Thyroid gland (tissue), 4 donors: ENCODE measurements around the gene ERG28. TPM values are rescaled to one million over a fixed set of nuclear protein-coding genes. Genes with fewer than 3 reads are reported as not detected.

Experiments
- DNase-seq, 2 donors: peaks; one replicate each; pipeline ENCODE4 v3.0.0-alpha.2; 2019
- H3K27ac ChIP-seq, 3 donors: fragments of 200-600 bp; sonication (generic); 1 replicate in 2 of 3; 2 replicates in 1 of 3; pipeline ENCODE4 v1.5.1; 2016 to 2019; ENCODE audit warnings: mild to moderate bottlenecking in 1 of 3, moderate library complexity in 1 of 3
- H3K27me3 ChIP-seq: fragments of 200-600 bp; sonication (generic); one replicate; pipeline ENCODE4 v1.5.1; 2019
- H3K36me3 ChIP-seq, 2 donors: fragments of 200-600 bp; sonication (generic); one replicate each; pipeline ENCODE4 v1.5.1; 2016 to 2019
- H3K4me1 ChIP-seq, 2 donors: fragments of 200-600 bp; sonication (generic); one replicate each; pipeline ENCODE4 v1.5.1; 2017 to 2019
- H3K4me3 ChIP-seq, 3 donors: fragments of 200-600 bp; sonication (generic); replicated peaks in 1 of 3; 1 replicate in 2 of 3; 2 replicates in 1 of 3; pipeline ENCODE4 v1.5.1; 2016; ENCODE audit warnings: mild to moderate bottlenecking in 1 of 3
- H3K9me3 ChIP-seq: fragments of 200-600 bp; sonication (generic); one replicate; pipeline ENCODE4 v1.5.1; 2017
- CTCF ChIP-seq, 6 experiments: fragments of 200-600 bp in 3 of 6; fragments of 450-650 bp in 3 of 6; sonication (generic) in 3 of 6; IDR thresholded peaks; one replicate each; pipeline ENCODE4 v1.5.1; 2016 to 2019; ENCODE audit warnings: antibody characterized with exemption in 6 of 6, mild to moderate bottlenecking in 2 of 6, inconsistent platforms in 1 of 6, moderate library complexity in 1 of 6
- POLR2A ChIP-seq, 2 donors: fragments of 450-650 bp; IDR thresholded peaks; one replicate each; pipeline ENCODE4 v1.6.1; 2017; ENCODE audit warnings: antibody characterized with exemption in 2 of 2, mild to moderate bottlenecking in 2 of 2, moderate library complexity in 1 of 2
- WGBS, 2 donors: methylation state at CpG; one replicate each; pipeline ENCODE4 v1.1.5; 2017; 5-methylcytosine and 5-hydroxymethylcytosine counted together
- intact Hi-C: fragments of 100-400 bp; cut with DNase I; formaldehyde crosslinking; loops from one replicate; pipeline ENCODE4 v1.15.1; 2023
- total RNA-seq, 4 donors: library from RNA; depleted of rRNA; stranded (reverse); fragments of >200 nt; gene quantifications; one replicate each; pipeline ENCODE4 v1.2.3, GENCODE V29; 2016

ERG28 gene
- total RNA-seq, 4 donors from 2014 or later = 12.1 to 17.3 (median 15.0) TPM

DNA sequence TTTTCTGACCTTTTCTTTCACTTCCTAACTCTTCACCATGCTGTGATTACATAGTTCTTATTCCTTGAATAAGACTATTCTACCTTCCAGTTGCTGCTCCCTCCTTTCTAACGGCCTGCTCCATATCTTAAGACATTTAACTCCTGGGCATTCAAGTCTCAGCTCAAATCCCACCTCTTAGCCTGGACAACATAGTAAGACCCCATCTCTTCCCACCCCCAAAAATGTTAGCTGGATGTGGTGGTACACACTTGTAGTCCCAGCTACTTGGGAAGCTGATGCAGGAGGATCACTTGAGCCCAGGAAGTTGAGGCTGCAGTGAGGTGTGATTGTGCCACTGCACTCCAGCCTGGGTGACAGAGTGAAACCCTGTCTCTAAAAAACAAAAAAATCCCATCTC, 10.9 kb downstream of the ERG28 start:
- 96 to 98% methylated on average over 1 of the region's 1 CpG for WGBS, 2 donors
- TF ChIP-seq POLR2A (IDR thresholded peaks at IDR 0.05) (no peak), CTCF (IDR thresholded peaks at IDR 0.05) (no peak)
- Histone ChIP-seq H3K4me3 (no peak overlapping the region), H3K27ac (peak overlapping the region; percentile 3 to 88 (median 80)), H3K36me3 (peaks cover 4 to 11% of the 10 kb centered on the region in 2 donors), H3K27me3 (no peaks in the 10 kb centered on the region), H3K4me1 (peaks cover 44 to 61% of the 10 kb centered on the region in 2 donors), H3K9me3 (no peaks in the 10 kb centered on the region)
- intact Hi-C loops = no loop called here
- DNase-seq = no peak

DNA sequence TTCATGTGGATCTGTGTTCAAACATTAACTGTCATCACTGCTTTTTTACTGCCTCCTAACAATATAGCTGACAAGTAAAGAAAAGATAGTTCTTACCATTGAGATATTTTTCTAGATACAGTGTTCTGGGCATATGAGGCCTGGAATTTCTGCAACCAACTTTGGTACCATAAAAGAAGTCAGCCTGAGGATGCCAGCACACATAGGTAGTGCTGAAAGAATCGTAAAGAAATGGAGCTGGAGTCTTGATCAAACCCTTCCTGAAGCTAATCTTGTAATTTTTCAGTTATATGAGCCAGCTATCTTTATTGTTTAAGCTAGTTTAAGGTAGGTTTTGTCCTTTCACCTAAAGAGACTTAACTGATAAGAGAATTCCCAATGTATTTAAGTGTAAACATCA, 11.3 kb downstream of the ERG28 start:
- H3K36me3 ChIP-seq = peaks cover 4 to 11% of the 10 kb centered on the region in 2 donors
- WGBS, 2 donors = 100% methylated on average over 1 of the region's 1 CpG
- TF ChIP-seq CTCF (IDR thresholded peaks at IDR 0.05) (no peak), POLR2A (IDR thresholded peaks at IDR 0.05) (no peak)
- peaks cover 44 to 61% of the 10 kb centered on the region in 2 donors for H3K4me1 ChIP-seq
- H3K9me3 ChIP-seq = no peaks in the 10 kb centered on the region
- intact Hi-C loops = no loop called here
- no peak for DNase-seq
- no peaks in the 10 kb centered on the region for H3K27me3 ChIP-seq
- H3K27ac ChIP-seq = peak overlapping the region; percentile 12 to 88 (median 80)
- H3K4me3 ChIP-seq = no peak overlapping the region

- Histone ChIP-seq H3K36me3 (peaks cover 4 to 11% of the 10 kb centered on the region in 2 donors), H3K4me1 (peaks cover 44 to 57% of the 10 kb centered on the region in 2 donors), H3K27ac (peak overlapping the region; percentile 60 to 91 (median 88)), H3K4me3 (no peak overlapping the region), H3K9me3 (no peaks in the 10 kb centered on the region), H3K27me3 (no peaks in the 10 kb centered on the region)
- WGBS, 2 donors = 33 to 59% methylated on average over 9 of the region's 9 CpGs
- peak; percentile 90 to 91 for DNase-seq
- intact Hi-C loops = no loop called here
- no peak for TF ChIP-seq CTCF (IDR thresholded peaks at IDR 0.05)
- peak in 1 of 2 donors; percentile 39 for TF ChIP-seq POLR2A (IDR thresholded peaks at IDR 0.05)
Measured at GRCh38 chr14:75648066-75648838, 12.4 kb downstream of the ERG28 start.

- no peak for TF ChIP-seq CTCF (IDR thresholded peaks at IDR 0.05)
- no peak for TF ChIP-seq POLR2A (IDR thresholded peaks at IDR 0.05)
- Histone ChIP-seq H3K27me3 (no peaks in the 10 kb centered on the region), H3K4me3 (no peak overlapping the region), H3K9me3 (no peaks in the 10 kb centered on the region), H3K36me3 (peaks cover 4 to 11% of the 10 kb centered on the region in 2 donors), H3K27ac (peak overlapping the region; percentile 60 to 91 (median 88)), H3K4me1 (peaks cover 44 to 57% of the 10 kb centered on the region in 2 donors)
- whole genome bisulfite sequencing, 2 donors = 48 to 51% methylated on average over 3 of the region's 3 CpGs
- intact Hi-C loops = no loop called here
- DNase-seq = peak; percentile 64 to 77
Measured at GRCh38 chr14:75647640-75648039, 13.0 kb downstream of the ERG28 start.

GRCh38 chr14:75646762-75647161, 13.9 kb downstream of the ERG28 start:
- H3K27me3 ChIP-seq = no peaks in the 10 kb centered on the region
- no peak overlapping the region for H3K4me3 ChIP-seq
- 77 to 81% methylated on average over 6 of the region's 6 CpGs for WGBS, 2 donors
- DNase-seq = peak; percentile 32 to 40
- intact Hi-C loops = no loop called here
- peak overlapping the region; percentile 60 to 91 (median 88) for H3K27ac ChIP-seq
- peaks cover 44 to 57% of the 10 kb centered on the region in 2 donors for H3K4me1 ChIP-seq
- peaks cover 4 to 11% of the 10 kb centered on the region in 2 donors for H3K36me3 ChIP-seq
- H3K9me3 ChIP-seq = no peaks in the 10 kb centered on the region
- no peak for TF ChIP-seq POLR2A (IDR thresholded peaks at IDR 0.05)
- TF ChIP-seq CTCF (IDR thresholded peaks at IDR 0.05) = no peak
